Vagina (tissue), 2 donors: ENCODE measurements around the gene DCLRE1B.

Source experiments
- POLR2A ChIP-seq, 2 donors: fragments of 450-650 bp; IDR thresholded peaks; one replicate each; pipeline ENCODE4 v1.6.1; 2017; ENCODE audit warnings: antibody characterized with exemption in 2 of 2, mild to moderate bottlenecking in 2 of 2, moderate library complexity in 2 of 2
- TF ChIP-seq, protein P1 (sequence below), 3 experiments: fragments of 450-650 bp in 2 of 3; fragments of 200-600 bp in 1 of 3; sonication (generic) in 1 of 3; IDR thresholded peaks; one replicate each; pipeline ENCODE4 v1.5.1; 2017 to 2019; ENCODE audit warnings: antibody characterized with exemption in 3 of 3, mild to moderate bottlenecking in 2 of 3, moderate library complexity in 2 of 3

DNA sequence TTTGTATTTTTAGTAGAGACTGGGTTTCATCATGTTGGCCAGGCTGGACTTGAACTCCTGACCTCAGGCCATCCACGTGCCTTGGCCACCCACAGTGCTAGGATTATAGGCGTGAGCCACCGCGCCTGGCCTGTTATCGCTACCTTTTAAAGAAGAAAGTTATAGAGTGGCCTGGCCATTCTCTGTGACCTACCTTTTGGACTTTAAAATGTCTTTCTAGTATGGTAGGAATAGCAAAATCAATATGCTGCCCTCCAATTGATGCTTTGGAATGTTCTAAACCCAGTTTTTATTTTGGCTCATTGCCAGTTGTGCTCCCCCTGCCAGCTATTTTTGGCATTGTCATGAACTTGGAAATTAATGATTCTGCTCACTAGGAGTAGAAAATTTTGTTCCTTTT is 43.9 kb downstream of the DCLRE1B start:
- TF ChIP-seq, protein P1, sequence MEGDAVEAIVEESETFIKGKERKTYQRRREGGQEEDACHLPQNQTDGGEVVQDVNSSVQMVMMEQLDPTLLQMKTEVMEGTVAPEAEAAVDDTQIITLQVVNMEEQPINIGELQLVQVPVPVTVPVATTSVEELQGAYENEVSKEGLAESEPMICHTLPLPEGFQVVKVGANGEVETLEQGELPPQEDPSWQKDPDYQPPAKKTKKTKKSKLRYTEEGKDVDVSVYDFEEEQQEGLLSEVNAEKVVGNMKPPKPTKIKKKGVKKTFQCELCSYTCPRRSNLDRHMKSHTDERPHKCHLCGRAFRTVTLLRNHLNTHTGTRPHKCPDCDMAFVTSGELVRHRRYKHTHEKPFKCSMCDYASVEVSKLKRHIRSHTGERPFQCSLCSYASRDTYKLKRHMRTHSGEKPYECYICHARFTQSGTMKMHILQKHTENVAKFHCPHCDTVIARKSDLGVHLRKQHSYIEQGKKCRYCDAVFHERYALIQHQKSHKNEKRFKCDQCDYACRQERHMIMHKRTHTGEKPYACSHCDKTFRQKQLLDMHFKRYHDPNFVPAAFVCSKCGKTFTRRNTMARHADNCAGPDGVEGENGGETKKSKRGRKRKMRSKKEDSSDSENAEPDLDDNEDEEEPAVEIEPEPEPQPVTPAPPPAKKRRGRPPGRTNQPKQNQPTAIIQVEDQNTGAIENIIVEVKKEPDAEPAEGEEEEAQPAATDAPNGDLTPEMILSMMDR (IDR thresholded peaks at IDR 0.05): no peak
- no peak for TF ChIP-seq POLR2A (IDR thresholded peaks at IDR 0.05)
